WTC11 (cell line): ENCODE results near the gene IQGAP3. TPM values are rescaled to one million over a fixed set of nuclear protein-coding genes. Genes with fewer than 3 reads are reported as not detected.

ENCODE experiments used
- ATAC-seq: fragments of 200-7000 bp; cut with Tn5 transposase; 2 replicates; pipeline ENCODE4 v1.10.0; 2021; ENCODE audit warnings: mild to moderate bottlenecking, moderate library complexity
- CTCF ChIA-PET: fragments of 300-600 bp; sonication (Branson Sonifier 250); formaldehyde crosslinking; loops from one replicate; lab custom pipeline; 2021; ENCODE audit warnings: antibody characterized with exemption; lab: Charles Lee
- POLR2A ChIA-PET: fragments of 350-600 bp; sonication (Branson Sonifier 250); formaldehyde crosslinking; loops from one replicate; lab custom pipeline; 2021; ENCODE audit warnings: antibody characterized with exemption; lab: Charles Lee
- DNase-seq: peaks from one replicate; pipeline ENCODE4 v3.0.0; 2021; ENCODE audit warnings: low spot score
- H3K27ac Mint-ChIP-seq: 2 replicates; pipeline ENCODE4 v1.8.0; 2021; ENCODE audit warnings: mixed read lengths
- H3K27me3 Mint-ChIP-seq: 2 replicates; pipeline ENCODE4 v1.8.0; 2021; ENCODE audit warnings: low read depth, mild to moderate bottlenecking, moderate library complexity, mixed read lengths
- H3K36me3 Mint-ChIP-seq: 2 replicates; pipeline ENCODE4 v1.8.0; 2021; ENCODE audit warnings: mixed read lengths
- H3K4me1 Mint-ChIP-seq: 2 replicates; pipeline ENCODE4 v1.8.0; 2022; ENCODE audit warnings: mixed read lengths
- H3K4me3 Mint-ChIP-seq: 2 replicates; pipeline ENCODE4 v1.8.0; 2021; ENCODE audit warnings: mild to moderate bottlenecking, moderate library complexity, mixed read lengths
- H3K9me3 Mint-ChIP-seq: 2 replicates; pipeline ENCODE4 v1.8.0; 2021; ENCODE audit warnings: mixed read lengths
- CBFB ChIP-seq: sonication (generic); formaldehyde crosslinking; IDR thresholded peaks from 2 replicates; pipeline ENCODE4 v1.8.1; 2022; ENCODE audit warnings: mild to moderate bottlenecking, low read depth, missing genetic modification reagents
- ETV6 ChIP-seq: sonication (generic); formaldehyde crosslinking; IDR thresholded peaks from 2 replicates; pipeline ENCODE4 v1.8.1; 2022; ENCODE audit warnings: mild to moderate bottlenecking, missing genetic modification reagents
- FOXK1 ChIP-seq: sonication (generic); formaldehyde crosslinking; IDR thresholded peaks from 2 replicates; pipeline ENCODE4 v1.8.0; 2022; ENCODE audit warnings: mild to moderate bottlenecking, moderate library complexity, missing genetic modification reagents
- FOXP1 ChIP-seq: sonication (generic); formaldehyde crosslinking; IDR thresholded peaks from 2 replicates; pipeline ENCODE4 v1.8.0; 2022; ENCODE audit warnings: missing genetic modification reagents, mild to moderate bottlenecking, moderate library complexity, borderline replicate concordance
- GTF2I ChIP-seq: fragments of 250-450 bp; sonication (Bioruptor Pico); conservative IDR thresholded peaks from 2 replicates; pipeline ENCODE4 v1.4.0; 2021; ENCODE audit warnings: mild to moderate bottlenecking
- NFATC4 ChIP-seq: fragments of 250-450 bp; sonication (Bioruptor Pico); IDR thresholded peaks from 2 replicates; pipeline ENCODE4 v1.9.0; 2021; ENCODE audit warnings: mild to moderate bottlenecking
- NFYB ChIP-seq: sonication (generic); formaldehyde crosslinking; conservative IDR thresholded peaks from 2 replicates; pipeline ENCODE4 v1.8.0; 2022; ENCODE audit warnings: low read depth, missing genetic modification reagents
- RORB ChIP-seq: fragments of 250-450 bp; sonication (Bioruptor Pico); IDR thresholded peaks from 2 replicates; pipeline ENCODE4 v1.9.0; 2021; ENCODE audit warnings: mild to moderate bottlenecking
- SOX15 ChIP-seq: fragments of 250-450 bp; sonication (Bioruptor Pico); IDR thresholded peaks from 2 replicates; pipeline ENCODE4 v1.9.0; 2021; ENCODE audit warnings: mild to moderate bottlenecking
- SP1 ChIP-seq: sonication (generic); formaldehyde crosslinking; conservative IDR thresholded peaks from 2 replicates; pipeline ENCODE4 v1.8.1; 2022; ENCODE audit warnings: missing genetic modification reagents
- TP53 ChIP-seq: sonication (generic); formaldehyde crosslinking; IDR thresholded peaks from 2 replicates; pipeline ENCODE4 v1.8.1; 2023; ENCODE audit warnings: mild to moderate bottlenecking, missing genetic modification reagents
- ZBTB21 ChIP-seq: sonication (generic); formaldehyde crosslinking; IDR thresholded peaks from 2 replicates; pipeline ENCODE4 v1.8.1; 2023; ENCODE audit warnings: mild to moderate bottlenecking, missing genetic modification reagents, borderline replicate concordance
- total RNA-seq: library from RNA; stranded (reverse); gene quantifications from 3 replicates; pipeline ENCODE4 v1.2.3, GENCODE V29; 2021
- TF ChIP-seq, protein P1 (sequence below): fragments of 250-450 bp; sonication (Bioruptor Pico); IDR thresholded peaks from 2 replicates; pipeline ENCODE4 v1.9.0; 2021; ENCODE audit warnings: mild to moderate bottlenecking
- TF ChIP-seq, protein P2 (sequence below): sonication (generic); formaldehyde crosslinking; conservative IDR thresholded peaks from 2 replicates; pipeline ENCODE4 v1.8.1; 2022; ENCODE audit warnings: mild to moderate bottlenecking, missing genetic modification reagents
- TF ChIP-seq, protein P3 (sequence below): sonication (generic); formaldehyde crosslinking; IDR thresholded peaks from 2 replicates; pipeline ENCODE4 v1.8.0; 2022; ENCODE audit warnings: mild to moderate bottlenecking, missing genetic modification reagents
- TF ChIP-seq, protein P4 (sequence below): fragments of 200-600 bp; IDR thresholded peaks from 2 replicates; pipeline ENCODE4 v1.8.0; 2022; ENCODE audit warnings: antibody characterized with exemption
- TF ChIP-seq, protein P5 (sequence below): sonication (generic); formaldehyde crosslinking; IDR thresholded peaks from 2 replicates; pipeline ENCODE4 v1.8.1; 2022; ENCODE audit warnings: mild to moderate bottlenecking, missing genetic modification reagents, moderate library complexity, borderline replicate concordance
- TF ChIP-seq, protein P6 (sequence below): sonication (generic); formaldehyde crosslinking; IDR thresholded peaks from 2 replicates; pipeline ENCODE4 v1.8.0; 2022; ENCODE audit warnings: mild to moderate bottlenecking, missing genetic modification reagents
- TF ChIP-seq, protein P7 (sequence below): sonication (generic); formaldehyde crosslinking; IDR thresholded peaks from 2 replicates; pipeline ENCODE4 v1.8.0; 2022; ENCODE audit warnings: mild to moderate bottlenecking, missing genetic modification reagents

Gene IQGAP3
- total RNA-seq, 1 experiment from 2014 or later: 33.3 TPM

DNA sequence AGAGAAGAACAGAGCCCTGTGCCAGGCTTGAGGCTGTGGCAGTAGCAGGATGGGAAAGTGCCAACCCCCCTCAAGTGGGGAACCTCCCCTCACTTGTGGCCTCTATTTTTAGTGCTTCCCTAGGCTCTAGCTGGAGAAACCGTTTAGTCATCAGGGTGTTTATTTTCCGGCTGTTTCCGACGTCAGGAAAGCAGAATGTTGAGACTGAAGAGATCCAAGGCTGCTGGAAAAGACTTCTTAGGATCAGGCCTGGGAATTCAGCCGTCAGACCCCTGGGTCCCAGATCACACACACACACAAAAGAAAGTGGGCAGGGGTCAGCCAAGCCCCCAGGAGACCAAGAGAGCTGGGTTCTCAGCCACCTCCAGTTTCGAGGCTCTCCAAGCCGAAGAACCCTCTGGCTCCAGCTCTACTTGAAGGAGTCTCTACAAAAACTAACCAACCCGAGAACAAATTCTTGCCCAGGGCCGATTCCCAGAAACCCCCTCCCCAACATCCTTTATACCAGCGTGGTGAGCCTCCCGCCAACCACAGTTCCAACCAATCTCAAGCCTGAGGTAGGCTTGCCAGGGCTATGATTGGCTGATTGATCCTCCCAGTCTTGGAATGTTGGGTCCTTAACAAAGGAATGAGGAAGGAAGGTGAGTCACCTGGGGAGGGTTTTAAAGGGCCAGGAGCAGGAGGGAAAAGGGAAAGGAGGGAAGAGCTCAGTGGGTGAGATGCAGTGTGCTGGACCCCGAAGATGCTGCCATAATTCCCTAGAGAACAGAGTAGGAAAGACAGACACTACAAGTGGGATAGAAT lies 69.3 kb downstream of the IQGAP3 start (continued):
- TF ChIP-seq, protein P1, sequence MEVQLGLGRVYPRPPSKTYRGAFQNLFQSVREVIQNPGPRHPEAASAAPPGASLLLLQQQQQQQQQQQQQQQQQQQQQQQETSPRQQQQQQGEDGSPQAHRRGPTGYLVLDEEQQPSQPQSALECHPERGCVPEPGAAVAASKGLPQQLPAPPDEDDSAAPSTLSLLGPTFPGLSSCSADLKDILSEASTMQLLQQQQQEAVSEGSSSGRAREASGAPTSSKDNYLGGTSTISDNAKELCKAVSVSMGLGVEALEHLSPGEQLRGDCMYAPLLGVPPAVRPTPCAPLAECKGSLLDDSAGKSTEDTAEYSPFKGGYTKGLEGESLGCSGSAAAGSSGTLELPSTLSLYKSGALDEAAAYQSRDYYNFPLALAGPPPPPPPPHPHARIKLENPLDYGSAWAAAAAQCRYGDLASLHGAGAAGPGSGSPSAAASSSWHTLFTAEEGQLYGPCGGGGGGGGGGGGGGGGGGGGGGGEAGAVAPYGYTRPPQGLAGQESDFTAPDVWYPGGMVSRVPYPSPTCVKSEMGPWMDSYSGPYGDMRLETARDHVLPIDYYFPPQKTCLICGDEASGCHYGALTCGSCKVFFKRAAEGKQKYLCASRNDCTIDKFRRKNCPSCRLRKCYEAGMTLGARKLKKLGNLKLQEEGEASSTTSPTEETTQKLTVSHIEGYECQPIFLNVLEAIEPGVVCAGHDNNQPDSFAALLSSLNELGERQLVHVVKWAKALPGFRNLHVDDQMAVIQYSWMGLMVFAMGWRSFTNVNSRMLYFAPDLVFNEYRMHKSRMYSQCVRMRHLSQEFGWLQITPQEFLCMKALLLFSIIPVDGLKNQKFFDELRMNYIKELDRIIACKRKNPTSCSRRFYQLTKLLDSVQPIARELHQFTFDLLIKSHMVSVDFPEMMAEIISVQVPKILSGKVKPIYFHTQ (CRISPR knock-in tag): no peak
- TF ChIP-seq GTF2I (CRISPR knock-in tag): no peak
- TF ChIP-seq TP53 (CRISPR knock-in tag): 0 out of 2 replicates have a peak, but pooled peaks have one; percentile 43
- TF ChIP-seq, protein P2, sequence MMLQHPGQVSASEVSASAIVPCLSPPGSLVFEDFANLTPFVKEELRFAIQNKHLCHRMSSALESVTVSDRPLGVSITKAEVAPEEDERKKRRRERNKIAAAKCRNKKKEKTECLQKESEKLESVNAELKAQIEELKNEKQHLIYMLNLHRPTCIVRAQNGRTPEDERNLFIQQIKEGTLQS: no peak
- 0 out of 2 replicates have a peak, but pooled peaks have one; percentile 51 for TF ChIP-seq CBFB (CRISPR knock-in tag)
- peak; percentile 73; the same call in 1 of the 2 replicates for TF ChIP-seq ETV6 (CRISPR knock-in tag)
- TF ChIP-seq, protein P3, sequence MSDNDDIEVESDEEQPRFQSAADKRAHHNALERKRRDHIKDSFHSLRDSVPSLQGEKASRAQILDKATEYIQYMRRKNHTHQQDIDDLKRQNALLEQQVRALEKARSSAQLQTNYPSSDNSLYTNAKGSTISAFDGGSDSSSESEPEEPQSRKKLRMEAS (CRISPR knock-in tag): peak; percentile 82
- peak; percentile 89 for TF ChIP-seq NFYB (CRISPR knock-in tag)

DNA sequence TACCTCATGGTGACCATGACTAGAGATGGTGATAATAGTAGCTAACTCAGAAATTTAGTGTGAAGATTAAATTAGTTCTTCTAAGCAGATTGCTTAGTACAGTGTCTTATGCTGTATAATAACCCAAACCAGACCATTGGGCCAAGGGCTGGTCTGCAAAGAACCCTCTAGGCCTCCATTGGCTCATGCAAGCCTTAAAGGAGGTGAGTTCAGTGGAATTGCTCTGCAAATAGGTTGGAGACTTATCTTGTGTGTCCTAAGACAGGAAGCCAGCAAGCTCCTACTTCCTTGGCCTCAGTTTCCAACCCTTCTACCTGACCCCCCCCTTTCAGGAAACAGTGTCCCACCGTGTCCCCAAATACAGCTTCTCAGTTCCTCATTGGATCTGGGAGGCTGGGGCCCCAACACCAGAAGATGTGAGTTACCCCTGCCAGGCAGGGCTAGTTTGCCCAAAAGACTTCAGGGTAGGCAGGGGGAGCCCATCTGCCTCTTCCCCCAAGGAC lies 69.9 kb downstream of the IQGAP3 start:
- POLR2A ChIA-PET: interaction anchor here (0.7 to 3.1 kb wide), 7 partner anchors 11 to 226 kb away, joined by 3 to 29 read pairs (median 5); partner anchors contain the start of gene METTL25B
- CTCF ChIA-PET: interaction anchor here (0.7 to 6.4 kb wide), 11 partner anchors 11 to 215 kb away, joined by 3 to 142 read pairs (median 15); no protein-coding TSS in a partner anchor
- ATAC-seq: no peak
- TF ChIP-seq, protein P4, sequence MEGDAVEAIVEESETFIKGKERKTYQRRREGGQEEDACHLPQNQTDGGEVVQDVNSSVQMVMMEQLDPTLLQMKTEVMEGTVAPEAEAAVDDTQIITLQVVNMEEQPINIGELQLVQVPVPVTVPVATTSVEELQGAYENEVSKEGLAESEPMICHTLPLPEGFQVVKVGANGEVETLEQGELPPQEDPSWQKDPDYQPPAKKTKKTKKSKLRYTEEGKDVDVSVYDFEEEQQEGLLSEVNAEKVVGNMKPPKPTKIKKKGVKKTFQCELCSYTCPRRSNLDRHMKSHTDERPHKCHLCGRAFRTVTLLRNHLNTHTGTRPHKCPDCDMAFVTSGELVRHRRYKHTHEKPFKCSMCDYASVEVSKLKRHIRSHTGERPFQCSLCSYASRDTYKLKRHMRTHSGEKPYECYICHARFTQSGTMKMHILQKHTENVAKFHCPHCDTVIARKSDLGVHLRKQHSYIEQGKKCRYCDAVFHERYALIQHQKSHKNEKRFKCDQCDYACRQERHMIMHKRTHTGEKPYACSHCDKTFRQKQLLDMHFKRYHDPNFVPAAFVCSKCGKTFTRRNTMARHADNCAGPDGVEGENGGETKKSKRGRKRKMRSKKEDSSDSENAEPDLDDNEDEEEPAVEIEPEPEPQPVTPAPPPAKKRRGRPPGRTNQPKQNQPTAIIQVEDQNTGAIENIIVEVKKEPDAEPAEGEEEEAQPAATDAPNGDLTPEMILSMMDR: no peak
- TF ChIP-seq NFATC4 (no peak), RORB (no peak), SOX15 (no peak), FOXP1 (CRISPR knock-in tag) (no peak)
- Mint-ChIP-seq H3K9me3 (no peaks in the 10 kb centered on the region), H3K4me3 (peak overlapping the region; percentile 64), H3K4me1 (peaks cover 57% of the 10 kb centered on the region), H3K27ac (peak overlapping the region; percentile 99), H3K27me3 (peaks cover 13% of the 10 kb centered on the region), H3K36me3 (no peaks in the 10 kb centered on the region)
- DNase-seq: no peak

DNA sequence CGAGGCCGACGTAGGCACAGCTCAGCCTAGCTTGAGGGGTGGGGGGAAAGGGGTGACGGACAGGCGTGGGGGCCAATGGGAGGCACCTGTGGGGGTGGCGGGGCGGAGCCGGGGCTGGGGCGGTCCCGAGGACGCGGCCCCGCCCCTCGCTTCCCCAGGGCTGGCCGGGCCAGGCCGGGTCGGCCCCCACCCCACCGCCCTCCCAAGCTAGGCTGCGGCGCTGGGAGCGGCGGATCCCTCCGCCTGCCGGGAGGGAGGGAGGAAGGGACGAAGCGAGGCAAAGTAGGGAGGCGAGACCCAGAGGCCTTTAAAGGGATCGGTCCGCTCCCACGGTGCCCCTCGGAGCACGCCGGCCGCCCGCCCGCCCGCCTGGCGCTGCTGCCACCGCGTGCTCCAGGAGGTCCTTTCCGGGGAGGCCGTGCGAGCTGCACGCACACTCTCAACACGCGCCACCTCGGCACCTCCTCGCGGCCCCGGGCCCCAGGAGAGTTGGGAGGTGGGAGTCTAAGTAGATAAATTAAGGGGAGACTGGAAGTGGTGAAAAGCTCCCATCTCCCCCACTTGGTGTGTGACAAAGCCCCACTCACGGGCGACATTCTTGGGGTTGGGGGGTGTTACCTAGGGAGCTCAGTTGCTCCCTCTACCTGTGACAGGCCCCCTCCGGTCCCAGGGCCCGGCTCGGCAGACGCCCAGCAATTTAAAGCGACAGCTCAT lies 71.4 kb downstream of the IQGAP3 start:
- ChIA-PET CTCF (interaction anchor here (0.6 to 6.4 kb wide), 35 partner anchors 8 to 509 kb away, joined by 3 to 142 read pairs (median 4); partner anchors contain the start of genes HAPLN2, NAXE, PMF1 and TTC24), POLR2A (interaction anchor here (0.6 to 2.2 kb wide), 18 partner anchors 9 to 218 kb away, joined by 3 to 29 read pairs (median 4); partner anchors contain the start of gene SMG5)
- Mint-ChIP-seq H3K9me3 (no peaks in the 10 kb centered on the region), H3K27ac (peak overlapping the region; percentile 36; the same call in 1 of the 2 replicates), H3K4me1 (peaks cover 70% of the 10 kb centered on the region), H3K27me3 (peaks cover 13% of the 10 kb centered on the region), H3K36me3 (no peaks in the 10 kb centered on the region), H3K4me3 (peak overlapping the region; percentile 83)
- DNase-seq (peak; percentile 89), ATAC-seq (peak; percentile 65)
- TF ChIP-seq FOXK1 (CRISPR knock-in tag) (no peak; the same call in 1 of the 2 replicates), FOXP1 (CRISPR knock-in tag) (peak; percentile 69; the same call in 1 of the 2 replicates), ZBTB21 (CRISPR knock-in tag) (peak; percentile 46; the same call in 1 of the 2 replicates), SP1 (peak; percentile 89)
- TF ChIP-seq, protein P5, sequence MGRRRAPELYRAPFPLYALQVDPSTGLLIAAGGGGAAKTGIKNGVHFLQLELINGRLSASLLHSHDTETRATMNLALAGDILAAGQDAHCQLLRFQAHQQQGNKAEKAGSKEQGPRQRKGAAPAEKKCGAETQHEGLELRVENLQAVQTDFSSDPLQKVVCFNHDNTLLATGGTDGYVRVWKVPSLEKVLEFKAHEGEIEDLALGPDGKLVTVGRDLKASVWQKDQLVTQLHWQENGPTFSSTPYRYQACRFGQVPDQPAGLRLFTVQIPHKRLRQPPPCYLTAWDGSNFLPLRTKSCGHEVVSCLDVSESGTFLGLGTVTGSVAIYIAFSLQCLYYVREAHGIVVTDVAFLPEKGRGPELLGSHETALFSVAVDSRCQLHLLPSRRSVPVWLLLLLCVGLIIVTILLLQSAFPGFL (CRISPR knock-in tag): no peak
- TF ChIP-seq, protein P6, sequence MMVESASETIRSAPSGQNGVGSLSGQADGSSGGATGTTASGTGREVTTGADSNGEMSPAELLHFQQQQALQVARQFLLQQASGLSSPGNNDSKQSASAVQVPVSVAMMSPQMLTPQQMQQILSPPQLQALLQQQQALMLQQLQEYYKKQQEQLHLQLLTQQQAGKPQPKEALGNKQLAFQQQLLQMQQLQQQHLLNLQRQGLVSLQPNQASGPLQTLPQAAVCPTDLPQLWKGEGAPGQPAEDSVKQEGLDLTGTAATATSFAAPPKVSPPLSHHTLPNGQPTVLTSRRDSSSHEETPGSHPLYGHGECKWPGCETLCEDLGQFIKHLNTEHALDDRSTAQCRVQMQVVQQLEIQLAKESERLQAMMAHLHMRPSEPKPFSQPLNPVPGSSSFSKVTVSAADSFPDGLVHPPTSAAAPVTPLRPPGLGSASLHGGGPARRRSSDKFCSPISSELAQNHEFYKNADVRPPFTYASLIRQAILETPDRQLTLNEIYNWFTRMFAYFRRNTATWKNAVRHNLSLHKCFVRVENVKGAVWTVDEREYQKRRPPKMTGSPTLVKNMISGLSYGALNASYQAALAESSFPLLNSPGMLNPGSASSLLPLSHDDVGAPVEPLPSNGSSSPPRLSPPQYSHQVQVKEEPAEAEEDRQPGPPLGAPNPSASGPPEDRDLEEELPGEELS: 0 out of 2 replicates have a peak, but pooled peaks have one; percentile 33
- TF ChIP-seq, protein P7, sequence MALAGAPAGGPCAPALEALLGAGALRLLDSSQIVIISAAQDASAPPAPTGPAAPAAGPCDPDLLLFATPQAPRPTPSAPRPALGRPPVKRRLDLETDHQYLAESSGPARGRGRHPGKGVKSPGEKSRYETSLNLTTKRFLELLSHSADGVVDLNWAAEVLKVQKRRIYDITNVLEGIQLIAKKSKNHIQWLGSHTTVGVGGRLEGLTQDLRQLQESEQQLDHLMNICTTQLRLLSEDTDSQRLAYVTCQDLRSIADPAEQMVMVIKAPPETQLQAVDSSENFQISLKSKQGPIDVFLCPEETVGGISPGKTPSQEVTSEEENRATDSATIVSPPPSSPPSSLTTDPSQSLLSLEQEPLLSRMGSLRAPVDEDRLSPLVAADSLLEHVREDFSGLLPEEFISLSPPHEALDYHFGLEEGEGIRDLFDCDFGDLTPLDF (CRISPR knock-in tag): 0 out of 2 replicates have a peak, but pooled peaks have one; percentile 42
